AG09309 (cell line): ENCODE results near the gene PPP1R9A.

Experiments used
- DNase-seq: peaks from one replicate; pipeline ENCODE4 v3.0.0-alpha.2; 2010; ENCODE audit warnings: low read depth
- H3K4me3 ChIP-seq: 2 replicates; pipeline ENCODE4 v1.5.1; 2011; ENCODE audit warnings: mild to moderate bottlenecking, low read depth, low read length, moderate library complexity; ENCODE audit not compliant: control insufficient read depth
- CTCF ChIP-seq: IDR thresholded peaks from 2 replicates; pipeline ENCODE4 v1.5.1; 2011; ENCODE audit warnings: mild to moderate bottlenecking, low read depth, low read length, inconsistent platforms; ENCODE audit not compliant: insufficient read depth, control insufficient read depth; ENCODE audit errors: missing control alignments

The PPP1R9A gene

GRCh38 chr7:95198863-95199262 lies 291.5 kb downstream of the PPP1R9A start:
- no peak overlapping the region for H3K4me3 ChIP-seq
- TF ChIP-seq CTCF: no peak
- no peak for DNase-seq

- peak; percentile 75 for TF ChIP-seq CTCF
- no peak for DNase-seq
- H3K4me3 ChIP-seq: no peak overlapping the region
Observed at GRCh38 chr7:95199779-95200558, 292.6 kb downstream of the PPP1R9A start.

GRCh38 chr7:95200741-95201140 lies 293.3 kb downstream of the PPP1R9A start:
- no peak for TF ChIP-seq CTCF
- DNase-seq: no peak
- H3K4me3 ChIP-seq: no peak overlapping the region

- no peak for DNase-seq
- TF ChIP-seq CTCF: no peak
- no peak overlapping the region for H3K4me3 ChIP-seq
Observed at GRCh38 chr7:95201727-95202126, 294.3 kb downstream of the PPP1R9A start.

GRCh38 chr7:95204618-95205017 lies 297.2 kb downstream of the PPP1R9A start:
- TF ChIP-seq CTCF: no peak
- DNase-seq: no peak
- H3K4me3 ChIP-seq: no peak overlapping the region

- DNase-seq: no peak
- H3K4me3 ChIP-seq: no peak overlapping the region
- no peak for TF ChIP-seq CTCF
Observed at GRCh38 chr7:95205665-95206225, 298.4 kb downstream of the PPP1R9A start.

GRCh38 chr7:95209276-95209675 lies 301.9 kb downstream of the PPP1R9A start:
- DNase-seq: no peak
- TF ChIP-seq CTCF: no peak
- H3K4me3 ChIP-seq: no peak overlapping the region
